Cardiac fibroblast (primary cell): Measurements from ENCODE around the gene FSIP1.

Experiments used
- DNase-seq, 2 donors: peaks; one replicate each; pipeline versions ENCODE4 v3.0.0 to v3.0.0-alpha.2; 2010; ENCODE audit warnings: low read depth in 2 of 2
- H3K4me3 ChIP-seq, 2 donors: replicated peaks in 1 of 2; 1 replicate in 1 of 2; 2 replicates in 1 of 2; pipeline ENCODE4 v1.5.1; 2011; ENCODE audit warnings: low read depth in 2 of 2, low read length in 2 of 2, mild to moderate bottlenecking in 2 of 2, moderate library complexity in 1 of 2
- TF ChIP-seq, protein P1 (sequence below): IDR thresholded peaks from one replicate; pipeline ENCODE4 v1.5.1; 2011; ENCODE audit warnings: low read depth, mild to moderate bottlenecking, low read length, inconsistent platforms

The FSIP1 gene

DNA sequence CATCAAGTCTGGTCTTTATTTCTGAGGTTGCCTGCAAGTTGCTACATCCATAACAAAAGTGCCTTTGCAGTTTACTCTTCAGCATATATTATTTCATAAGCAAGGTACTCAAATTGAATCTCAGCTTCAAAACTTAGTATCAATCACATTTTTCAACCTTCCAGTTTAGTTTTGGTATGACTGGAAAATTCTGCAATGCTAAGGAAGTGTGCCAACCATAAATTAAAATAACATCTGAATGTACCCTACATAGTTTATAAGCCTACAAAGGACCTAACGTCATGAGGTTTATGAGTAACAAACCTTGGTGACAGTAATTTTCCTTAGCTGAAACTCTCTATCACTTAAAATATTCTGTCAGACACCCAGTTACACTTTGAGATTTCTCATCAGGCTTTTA, 138.9 kb downstream of the FSIP1 start:
- TF ChIP-seq, protein P1, sequence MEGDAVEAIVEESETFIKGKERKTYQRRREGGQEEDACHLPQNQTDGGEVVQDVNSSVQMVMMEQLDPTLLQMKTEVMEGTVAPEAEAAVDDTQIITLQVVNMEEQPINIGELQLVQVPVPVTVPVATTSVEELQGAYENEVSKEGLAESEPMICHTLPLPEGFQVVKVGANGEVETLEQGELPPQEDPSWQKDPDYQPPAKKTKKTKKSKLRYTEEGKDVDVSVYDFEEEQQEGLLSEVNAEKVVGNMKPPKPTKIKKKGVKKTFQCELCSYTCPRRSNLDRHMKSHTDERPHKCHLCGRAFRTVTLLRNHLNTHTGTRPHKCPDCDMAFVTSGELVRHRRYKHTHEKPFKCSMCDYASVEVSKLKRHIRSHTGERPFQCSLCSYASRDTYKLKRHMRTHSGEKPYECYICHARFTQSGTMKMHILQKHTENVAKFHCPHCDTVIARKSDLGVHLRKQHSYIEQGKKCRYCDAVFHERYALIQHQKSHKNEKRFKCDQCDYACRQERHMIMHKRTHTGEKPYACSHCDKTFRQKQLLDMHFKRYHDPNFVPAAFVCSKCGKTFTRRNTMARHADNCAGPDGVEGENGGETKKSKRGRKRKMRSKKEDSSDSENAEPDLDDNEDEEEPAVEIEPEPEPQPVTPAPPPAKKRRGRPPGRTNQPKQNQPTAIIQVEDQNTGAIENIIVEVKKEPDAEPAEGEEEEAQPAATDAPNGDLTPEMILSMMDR = no peak
- H3K4me3 ChIP-seq = no peak overlapping the region
- DNase-seq = no peak

DNA sequence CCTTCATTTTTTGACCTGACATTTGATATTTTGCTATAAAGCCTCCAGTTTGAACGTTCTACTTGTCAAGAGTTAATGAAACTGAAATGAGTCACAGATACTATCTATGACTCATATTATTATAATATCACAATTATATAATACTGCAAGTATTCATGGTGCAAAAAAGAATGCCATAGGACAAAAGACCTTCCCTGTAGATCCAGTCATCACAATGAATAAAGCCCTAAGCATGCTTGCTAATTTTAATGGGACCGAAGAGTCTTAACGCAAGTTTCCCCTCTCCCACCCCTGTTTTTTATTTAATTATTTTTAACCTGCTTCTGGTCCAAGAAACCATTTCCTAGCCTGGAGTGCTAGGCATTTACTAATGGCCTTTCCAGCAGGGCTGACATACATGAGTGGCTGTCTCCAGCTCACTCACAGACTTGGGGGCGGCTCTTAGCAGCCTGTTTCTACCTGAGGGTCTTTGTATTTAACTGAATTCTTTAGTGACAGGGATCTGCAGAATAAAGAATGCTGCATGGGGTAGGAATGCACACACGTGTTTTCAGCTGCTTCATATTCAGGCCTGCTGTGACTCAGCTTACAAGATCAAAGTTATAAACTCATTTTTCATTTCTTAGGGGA, 140.5 kb downstream of the FSIP1 start:
- peak; percentile 48 to 78 for DNase-seq
- H3K4me3 ChIP-seq = no peak overlapping the region

DNA sequence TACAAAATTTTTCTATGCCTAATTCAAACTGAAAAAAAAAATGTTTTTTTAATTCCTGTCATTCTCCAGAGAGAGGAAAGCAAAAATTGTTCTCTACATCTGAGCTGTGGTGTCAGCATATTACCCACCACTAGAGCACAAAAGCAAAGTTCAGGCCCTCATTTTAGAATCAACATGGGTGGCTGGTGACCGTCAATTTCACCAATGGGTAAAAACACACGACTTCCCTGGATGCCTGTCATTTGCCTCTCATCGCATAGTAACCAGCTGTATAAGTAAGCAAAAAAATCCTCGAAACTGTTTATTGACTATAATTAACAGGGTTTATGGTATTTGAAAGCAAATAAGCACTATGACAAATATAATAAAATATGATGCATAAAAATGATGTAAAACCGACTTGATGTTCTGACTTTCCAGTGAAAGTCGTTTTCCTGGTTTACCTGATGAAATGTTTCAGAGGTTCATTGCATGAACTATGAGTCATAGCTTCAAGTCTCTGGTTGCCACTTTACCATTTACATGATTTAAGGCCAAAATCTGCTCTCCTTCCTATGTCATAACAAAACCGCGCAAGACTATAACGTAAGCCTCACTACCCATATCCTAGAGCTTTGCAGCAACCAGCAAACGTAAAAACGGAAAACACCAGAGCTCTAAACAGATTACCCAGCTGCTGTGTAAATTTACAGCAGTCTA, 141.3 kb downstream of the FSIP1 start:
- DNase-seq = peak in 1 of 2 donors; percentile 30
- H3K4me3 ChIP-seq = no peak overlapping the region
- TF ChIP-seq, protein P1 = no peak

More for the DNA sequence above, 140.5 kb downstream of the FSIP1 start:
- TF ChIP-seq, protein P1 = no peak

DNA sequence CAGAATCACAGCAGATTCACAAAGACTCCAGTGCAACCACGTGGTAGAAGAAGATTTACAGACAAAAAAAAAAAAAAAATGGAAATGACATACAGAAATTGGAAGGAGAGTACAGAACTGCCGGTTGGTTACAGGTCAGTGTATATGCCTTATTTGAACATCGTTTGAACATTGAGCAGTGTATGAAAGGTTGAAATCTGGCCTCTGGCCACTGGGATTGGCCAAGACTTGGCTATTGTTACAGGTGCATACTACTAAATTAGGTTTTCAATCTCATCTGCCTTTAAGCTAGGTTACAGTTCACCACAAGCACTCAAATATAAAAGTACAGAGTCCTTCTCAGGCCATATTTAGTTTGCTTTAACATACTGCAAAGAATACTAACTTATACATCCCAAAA, 142.0 kb downstream of the FSIP1 start:
- DNase-seq = no peak
- TF ChIP-seq, protein P1 = no peak
- H3K4me3 ChIP-seq = no peak overlapping the region

DNA sequence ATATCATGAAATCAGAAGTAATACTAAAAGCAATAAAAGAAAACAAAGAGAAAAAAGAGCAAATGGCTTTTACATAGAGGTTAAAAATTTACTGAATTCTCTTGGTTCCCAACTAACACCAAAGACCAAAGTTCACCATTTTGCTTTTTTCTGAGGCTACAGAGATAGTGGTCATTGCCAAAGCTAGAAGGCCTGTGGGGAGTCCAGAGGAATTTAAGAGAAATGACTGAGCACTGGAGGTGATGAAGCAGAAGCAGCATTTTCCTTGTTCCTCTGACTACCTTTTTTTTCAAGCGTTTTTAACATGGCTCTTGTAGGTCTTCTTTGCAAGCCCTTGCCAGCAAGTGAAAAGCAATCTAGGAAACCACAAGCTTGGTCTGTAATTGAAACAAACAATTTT, 143.6 kb downstream of the FSIP1 start:
- DNase-seq = no peak
- TF ChIP-seq, protein P1 = no peak
- no peak overlapping the region for H3K4me3 ChIP-seq

DNA sequence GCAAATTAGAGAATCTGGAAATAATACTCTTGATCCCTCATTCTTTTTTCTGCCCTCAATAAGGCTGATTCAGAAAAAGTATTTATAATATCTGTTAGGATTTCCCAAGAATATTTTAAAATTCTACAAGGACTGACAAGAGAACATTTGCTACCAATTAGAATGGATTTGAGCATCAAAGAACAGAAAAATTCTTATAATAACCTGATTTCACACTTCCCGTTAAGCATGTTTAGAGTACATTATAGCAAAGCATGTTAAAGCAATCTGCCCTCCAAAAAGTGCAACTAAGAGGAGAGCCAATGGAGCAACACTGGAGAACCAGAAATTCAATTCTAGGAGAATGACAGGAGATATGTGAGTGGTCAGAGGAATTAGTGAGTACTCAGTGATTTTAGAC, 144.6 kb downstream of the FSIP1 start:
- TF ChIP-seq, protein P1 = no peak
- DNase-seq = no peak
- no peak overlapping the region for H3K4me3 ChIP-seq

DNA sequence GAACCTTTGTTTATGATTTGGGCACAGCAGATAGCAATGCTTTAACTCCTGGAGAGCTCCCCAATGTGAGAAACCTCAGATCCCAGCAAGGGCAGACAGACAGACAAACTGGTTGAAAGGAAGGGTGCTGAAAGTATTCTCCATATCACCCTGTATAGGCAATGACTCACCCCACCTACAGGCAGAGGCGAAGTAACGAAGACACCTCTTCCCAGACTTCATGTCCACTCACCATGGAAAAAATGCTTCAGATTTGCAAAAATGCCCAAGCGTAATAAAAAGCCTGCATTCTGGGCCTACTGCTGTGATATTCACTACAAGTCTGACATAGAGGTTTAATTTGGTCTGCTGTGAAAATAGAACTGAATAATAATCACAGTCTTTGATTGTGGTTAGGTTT, 151.3 kb downstream of the FSIP1 start:
- DNase-seq = no peak
- TF ChIP-seq, protein P1 = no peak
- no peak overlapping the region for H3K4me3 ChIP-seq
